Transverse colon (tissue), 4 donors: ENCODE results near the gene SIL1.

Experiments
- CTCF ChIP-seq, 5 experiments: fragments of 200-600 bp in 3 of 5; fragments of 450-650 bp in 2 of 5; sonication (generic) in 3 of 5; IDR thresholded peaks; 1 replicate in 2 of 5; 2 replicates in 3 of 5; pipeline ENCODE4 v1.5.1; 2016 to 2017; ENCODE audit warnings: antibody characterized with exemption in 5 of 5, inconsistent platforms in 3 of 5, mild to moderate bottlenecking in 2 of 5, moderate library complexity in 1 of 5
- EP300 ChIP-seq: sonication (generic); formaldehyde crosslinking; IDR thresholded peaks from one replicate; pipeline ENCODE4 v1.6.1; 2017; ENCODE audit warnings: antibody characterized with exemption, low read depth
- POLR2A ChIP-seq: fragments of 450-650 bp; IDR thresholded peaks from one replicate; pipeline ENCODE4 v1.6.1; 2016; ENCODE audit warnings: antibody characterized with exemption, mild to moderate bottlenecking, moderate library complexity
- POLR2AphosphoS5 ChIP-seq, 3 donors: sonication (generic); formaldehyde crosslinking; IDR thresholded peaks; one replicate each; pipeline ENCODE4 v1.6.1; 2016; ENCODE audit warnings: antibody characterized with exemption in 3 of 3

DNA sequence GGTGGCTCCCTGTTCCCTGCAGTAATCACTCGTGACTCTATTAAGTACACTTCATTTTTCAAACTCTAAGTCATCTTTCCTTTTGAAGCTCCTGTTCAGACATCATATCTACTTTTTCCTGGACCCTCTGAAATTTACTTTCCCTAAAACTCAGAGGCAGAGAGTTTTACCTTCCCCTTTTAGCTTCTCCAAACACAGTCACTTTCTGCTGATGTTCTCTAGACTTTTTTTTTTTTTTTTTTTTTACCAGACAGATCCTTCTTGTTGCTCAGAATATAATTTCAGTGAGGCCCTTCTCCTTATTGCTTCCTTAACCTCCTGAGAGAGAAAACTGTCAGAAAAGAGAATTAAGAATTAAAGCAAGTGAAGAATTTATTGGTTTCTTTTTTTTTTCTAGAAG is 236.4 kb downstream of the SIL1 start:
- no peak for TF ChIP-seq POLR2AphosphoS5 (IDR thresholded peaks at IDR 0.05)
- no peak for TF ChIP-seq EP300
- TF ChIP-seq CTCF (IDR thresholded peaks at IDR 0.05): no peak
- no peak for TF ChIP-seq POLR2A
